Measurements from ENCODE around the gene C1orf35. TPM values are rescaled to one million over a fixed set of nuclear protein-coding genes. Genes with fewer than 3 reads are reported as not detected.

The C1orf35 gene
- polyA plus RNA-seq (2014; cell fraction: cytosol; rRNA removed), result 20.2 and 20.7 TPM in 2 replicates
- 76.0 and 86.4 TPM in 2 replicates for polyA plus RNA-seq (2014; cell fraction: nucleus; rRNA removed)

- peak; percentile 90 for DNase-seq (ENCODE audit: low spot score)
Observed at GRCh38 chr1:228102791-228103620, at the start of gene C1orf35. Gene C1orf35 (minus strand): TSS chr1:228103325. CDS start chr1:228103227, 98 bp downstream.

GRCh38 chr1:228152918-228153258, 49.8 kb upstream of the C1orf35 start:
- DNase-seq (ENCODE audit: low spot score), result no peak

- DNase-seq (ENCODE audit: low spot score), result no peak
Observed at GRCh38 chr1:228152097-228152917, 49.2 kb upstream of the C1orf35 start.

GRCh38 chr1:228151180-228151925, 48.2 kb upstream of the C1orf35 start:
- no peak for DNase-seq (ENCODE audit: low spot score)

GRCh38 chr1:228150461-228151179, 47.5 kb upstream of the C1orf35 start:
- no peak for DNase-seq (ENCODE audit: low spot score)

- no peak for DNase-seq (ENCODE audit: low spot score)
Observed at GRCh38 chr1:228150120-228150460, 47.0 kb upstream of the C1orf35 start.

- peak; percentile 29 for DNase-seq (ENCODE audit: low spot score)
Observed at GRCh38 chr1:228149406-228150119, 46.4 kb upstream of the C1orf35 start, which contains the start of gene GJC2. Gene GJC2 (plus strand): TSS chr1:228149930. CDS start chr1:228157759, 7,829 bp downstream.

- DNase-seq (ENCODE audit: low spot score), result no peak
Observed at GRCh38 chr1:228148935-228149405, 45.8 kb upstream of the C1orf35 start.

GRCh38 chr1:228148196-228148861, 45.2 kb upstream of the C1orf35 start:
- DNase-seq (ENCODE audit: low spot score), result no peak

- DNase-seq (ENCODE audit: low spot score), result no peak
Observed at GRCh38 chr1:228147768-228148167, 44.6 kb upstream of the C1orf35 start.

- no peak for DNase-seq (ENCODE audit: low spot score)
Observed at GRCh38 chr1:228147151-228147693, 44.1 kb upstream of the C1orf35 start.

GRCh38 chr1:228146417-228147150, 43.5 kb upstream of the C1orf35 start:
- no peak for DNase-seq (ENCODE audit: low spot score)

GRCh38 chr1:228145463-228146416, 42.6 kb upstream of the C1orf35 start:
- no peak for DNase-seq (ENCODE audit: low spot score)

GRCh38 chr1:228144993-228145343, 41.8 kb upstream of the C1orf35 start:
- no peak for DNase-seq (ENCODE audit: low spot score)

- no peak for DNase-seq (ENCODE audit: low spot score)
Observed at GRCh38 chr1:228144193-228144992, 41.3 kb upstream of the C1orf35 start.

GRCh38 chr1:228143480-228144192, 40.5 kb upstream of the C1orf35 start:
- no peak for DNase-seq (ENCODE audit: low spot score)
